ENCODE results near the gene KDM4B.

- TF ChIP-seq FOXK2 (IDR thresholded peaks at IDR 0.05): no peak
- TF ChIP-seq FOXA1 (IDR thresholded peaks at IDR 0.05): no peak
- TF ChIP-seq BHLHE40 (IDR thresholded peaks at IDR 0.05; ENCODE audit: borderline replicate concordance): no peak
- TF ChIP-seq NFRKB (IDR thresholded peaks at IDR 0.05): no peak
- TF ChIP-seq TARDBP (IDR thresholded peaks at IDR 0.05): no peak
- no peak for TF ChIP-seq HDGF (IDR thresholded peaks at IDR 0.05; ENCODE audit: borderline replicate concordance)
- TF ChIP-seq PKNOX1 (IDR thresholded peaks at IDR 0.05): no peak
- TF ChIP-seq ZNF384 (IDR thresholded peaks at IDR 0.05): no peak
- no peak for TF ChIP-seq SP1 (IDR thresholded peaks at IDR 0.05)
Observed at GRCh38 chr19:5121266-5122120, 152.6 kb downstream of the KDM4B start.
